Heart left ventricle (tissue), 13 donors: ENCODE results near the gene RPS6KA2.

Experiments
- POLR2A ChIP-seq, 2 donors: fragments of 450-650 bp; IDR thresholded peaks; one replicate each; pipeline ENCODE4 v1.6.1; 2017; ENCODE audit warnings: antibody characterized with exemption in 2 of 2, mild to moderate bottlenecking in 2 of 2, moderate library complexity in 2 of 2
- TF ChIP-seq, protein P1 (sequence below), 12 donors: fragments of 200-600 bp; sonication (generic) in 4 of 12; IDR thresholded peaks; one replicate each; pipeline versions ENCODE4 v1.5.0 to v1.8.0; 2018 to 2022; ENCODE audit warnings: antibody characterized with exemption in 12 of 12, mild to moderate bottlenecking in 5 of 12
- donor health status: ischemic (EF 13 %, LVEDD 7.1; RV severe dilation, severe dysfunction).
- donor health status: DM: no; HTN: yes; CAD: no.
- donor health status: DM: no; HTN: no; CAD: no.
- donor health status: ischemic (EF 25% LVEDD 6.9; RV normal size, moderate dysfunction).
- donor health status: ischemic (EF 25% LVEDD 5.7; RV mildly dilated, moderate dysfunction).
- donor health status: ischemic (EF 35%, LVEDD 5.7; RV mildly dilated, moderate dysfunction).
- donor health status: nonischemic (EF 11% LVEDD 7.7; RV severe dilation, severe dysfunction).
- donor health status: DM: yes; HTN: yes; CAD: no.
- donor health status: PGD.
- donor health status: ischemic (EF 29% LVEDD 5.4; RV normal size, mild dysfunction).
- donor health status: nonischemic (EF 23%, LVEDD 6.1; RV moderate dilation, normal function).

DNA sequence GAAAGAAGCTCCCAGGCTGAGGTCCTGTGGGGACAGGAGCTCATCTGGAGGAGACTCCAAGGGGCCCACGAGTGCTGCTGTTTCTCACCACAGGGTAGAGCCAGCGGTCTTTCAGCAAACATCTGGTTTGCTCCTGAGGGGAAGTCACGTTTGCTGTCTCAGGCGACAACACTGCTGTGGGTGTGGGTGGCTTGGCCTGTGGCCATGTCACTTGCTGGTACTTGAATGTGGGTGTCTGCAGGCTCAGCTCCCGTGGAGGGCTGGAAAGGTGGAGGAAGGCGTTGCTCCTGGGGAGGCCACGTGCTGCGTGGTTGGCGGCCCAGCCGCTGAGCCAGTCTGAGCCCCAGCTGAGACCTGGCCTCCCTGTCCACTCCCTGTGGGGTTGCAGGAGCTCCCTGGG is 191.5 kb downstream of the RPS6KA2 start:
- TF ChIP-seq, protein P1, sequence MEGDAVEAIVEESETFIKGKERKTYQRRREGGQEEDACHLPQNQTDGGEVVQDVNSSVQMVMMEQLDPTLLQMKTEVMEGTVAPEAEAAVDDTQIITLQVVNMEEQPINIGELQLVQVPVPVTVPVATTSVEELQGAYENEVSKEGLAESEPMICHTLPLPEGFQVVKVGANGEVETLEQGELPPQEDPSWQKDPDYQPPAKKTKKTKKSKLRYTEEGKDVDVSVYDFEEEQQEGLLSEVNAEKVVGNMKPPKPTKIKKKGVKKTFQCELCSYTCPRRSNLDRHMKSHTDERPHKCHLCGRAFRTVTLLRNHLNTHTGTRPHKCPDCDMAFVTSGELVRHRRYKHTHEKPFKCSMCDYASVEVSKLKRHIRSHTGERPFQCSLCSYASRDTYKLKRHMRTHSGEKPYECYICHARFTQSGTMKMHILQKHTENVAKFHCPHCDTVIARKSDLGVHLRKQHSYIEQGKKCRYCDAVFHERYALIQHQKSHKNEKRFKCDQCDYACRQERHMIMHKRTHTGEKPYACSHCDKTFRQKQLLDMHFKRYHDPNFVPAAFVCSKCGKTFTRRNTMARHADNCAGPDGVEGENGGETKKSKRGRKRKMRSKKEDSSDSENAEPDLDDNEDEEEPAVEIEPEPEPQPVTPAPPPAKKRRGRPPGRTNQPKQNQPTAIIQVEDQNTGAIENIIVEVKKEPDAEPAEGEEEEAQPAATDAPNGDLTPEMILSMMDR (IDR thresholded peaks at IDR 0.05), result peak in 6 of 12 donors; percentile 9 to 44 (median 24)
- no peak for TF ChIP-seq POLR2A (IDR thresholded peaks at IDR 0.05)
